Measurements from ENCODE around the gene VEPH1. TPM values are rescaled to one million over a fixed set of nuclear protein-coding genes. Genes with fewer than 3 reads are reported as not detected.

VEPH1 gene
- total RNA-seq, 2 donors from 2014 or later = 15.0 to 30.0 TPM

DNA sequence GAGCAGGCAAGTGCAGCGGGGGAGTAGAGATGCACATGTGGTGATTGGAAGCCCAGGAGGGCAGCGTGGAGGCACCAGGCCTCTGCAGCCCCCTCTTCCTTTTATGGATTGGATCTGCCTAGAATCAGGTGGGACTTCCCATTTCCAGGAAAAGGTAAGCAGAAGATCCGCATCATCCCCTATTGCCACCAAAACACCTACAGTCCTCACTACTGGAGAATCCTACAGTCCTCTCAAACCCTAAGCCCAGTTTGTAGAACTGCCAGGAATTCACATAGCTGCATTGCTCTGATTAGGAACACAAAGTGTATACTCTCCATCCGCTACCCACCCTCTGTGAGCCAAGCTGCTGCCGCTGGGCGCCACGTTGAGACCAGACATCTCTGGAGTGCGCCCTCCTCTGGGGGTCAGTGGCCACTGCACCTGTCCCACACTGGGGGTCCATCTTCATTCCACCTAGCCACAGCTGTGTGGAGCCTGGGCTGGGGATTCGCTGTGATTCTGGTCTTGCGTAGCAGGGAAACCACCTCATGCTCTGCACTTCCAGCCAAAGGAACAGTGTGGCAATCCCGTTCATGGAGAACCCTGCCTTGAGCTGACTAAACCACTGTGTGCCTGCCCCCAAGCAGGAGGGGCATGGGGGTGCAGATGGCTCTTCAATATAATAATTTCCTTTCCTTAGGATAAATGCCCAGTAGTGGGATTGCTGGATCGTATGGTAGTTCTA lies 155.5 kb downstream of the VEPH1 start:
- WGBS, 2 donors = 87 to 88% methylated on average over 11 to 12 of the region's 12 CpGs
- no peaks in the 10 kb centered on the region for H3K9me3 ChIP-seq
- H3K4me1 ChIP-seq = no peaks in the 10 kb centered on the region
- H3K36me3 ChIP-seq (replicated peaks in 1 of 2; ENCODE audit: insufficient read depth in 1 of 2, low read depth in 2 of 2) = no peaks in the 10 kb centered on the region
- no peak overlapping the region for H3K4me3 ChIP-seq
- no peak for TF ChIP-seq POLR2A (IDR thresholded peaks at IDR 0.05)
- TF ChIP-seq, protein P1, sequence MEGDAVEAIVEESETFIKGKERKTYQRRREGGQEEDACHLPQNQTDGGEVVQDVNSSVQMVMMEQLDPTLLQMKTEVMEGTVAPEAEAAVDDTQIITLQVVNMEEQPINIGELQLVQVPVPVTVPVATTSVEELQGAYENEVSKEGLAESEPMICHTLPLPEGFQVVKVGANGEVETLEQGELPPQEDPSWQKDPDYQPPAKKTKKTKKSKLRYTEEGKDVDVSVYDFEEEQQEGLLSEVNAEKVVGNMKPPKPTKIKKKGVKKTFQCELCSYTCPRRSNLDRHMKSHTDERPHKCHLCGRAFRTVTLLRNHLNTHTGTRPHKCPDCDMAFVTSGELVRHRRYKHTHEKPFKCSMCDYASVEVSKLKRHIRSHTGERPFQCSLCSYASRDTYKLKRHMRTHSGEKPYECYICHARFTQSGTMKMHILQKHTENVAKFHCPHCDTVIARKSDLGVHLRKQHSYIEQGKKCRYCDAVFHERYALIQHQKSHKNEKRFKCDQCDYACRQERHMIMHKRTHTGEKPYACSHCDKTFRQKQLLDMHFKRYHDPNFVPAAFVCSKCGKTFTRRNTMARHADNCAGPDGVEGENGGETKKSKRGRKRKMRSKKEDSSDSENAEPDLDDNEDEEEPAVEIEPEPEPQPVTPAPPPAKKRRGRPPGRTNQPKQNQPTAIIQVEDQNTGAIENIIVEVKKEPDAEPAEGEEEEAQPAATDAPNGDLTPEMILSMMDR (IDR thresholded peaks at IDR 0.05) = peak in 1 of 7 experiments; percentile 4
- H3K27me3 ChIP-seq = no peaks in the 10 kb centered on the region
- intact Hi-C loops (cut with DNase I) = no loop called here
- ATAC-seq (no peak), DNase-seq (no peak)
- H3K27ac ChIP-seq = no peak overlapping the region

DNA sequence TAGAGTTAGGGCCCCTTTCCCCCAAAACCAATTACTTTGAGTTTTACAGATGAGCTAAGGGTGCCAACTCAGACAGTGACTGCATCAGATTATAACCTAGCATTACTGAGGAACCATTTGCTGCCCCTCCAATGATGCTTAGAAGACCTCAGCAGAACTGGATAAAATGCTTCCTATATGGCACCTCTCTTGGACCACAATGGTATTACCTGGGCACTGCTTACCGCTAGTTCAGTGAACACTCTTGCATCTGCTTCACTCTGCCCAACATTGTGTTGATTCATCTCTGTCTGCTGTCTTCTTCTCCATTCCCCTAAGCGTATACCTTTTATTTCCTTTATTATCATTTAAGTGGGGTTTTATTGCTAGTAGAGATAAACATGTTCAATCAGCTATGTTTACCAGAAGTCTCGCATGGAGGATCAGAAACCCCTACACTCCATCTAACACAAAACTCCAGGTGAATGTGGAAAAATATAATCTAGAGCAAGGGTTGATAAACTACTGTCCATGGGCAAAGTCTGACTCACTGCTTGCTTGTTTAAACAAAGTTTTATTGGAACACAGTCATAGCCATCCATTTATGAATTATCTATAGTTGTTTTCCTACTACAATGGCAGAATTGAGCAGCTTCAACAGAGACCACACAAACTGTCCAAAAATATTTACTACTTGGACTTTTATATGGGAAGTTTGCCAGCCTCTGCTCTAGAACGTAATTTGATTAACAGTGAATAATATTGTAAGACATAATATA lies 166.8 kb downstream of the VEPH1 start:
- Histone ChIP-seq H3K4me3 (no peak overlapping the region), H3K4me1 (no peaks in the 10 kb centered on the region), H3K36me3 (replicated peaks in 1 of 2; ENCODE audit: insufficient read depth in 1 of 2, low read depth in 2 of 2) (no peaks in the 10 kb centered on the region), H3K9me3 (no peaks in the 10 kb centered on the region), H3K27ac (no peak overlapping the region), H3K27me3 (no peaks in the 10 kb centered on the region)
- ATAC-seq (no peak), DNase-seq (no peak)
- 88 to 91% methylated on average over 4 of the region's 4 CpGs for WGBS, 2 donors
- intact Hi-C loops (cut with DNase I) = no loop called here
- TF ChIP-seq, protein P1 (IDR thresholded peaks at IDR 0.05) = no peak
- TF ChIP-seq POLR2A (IDR thresholded peaks at IDR 0.05) = no peak

DNA sequence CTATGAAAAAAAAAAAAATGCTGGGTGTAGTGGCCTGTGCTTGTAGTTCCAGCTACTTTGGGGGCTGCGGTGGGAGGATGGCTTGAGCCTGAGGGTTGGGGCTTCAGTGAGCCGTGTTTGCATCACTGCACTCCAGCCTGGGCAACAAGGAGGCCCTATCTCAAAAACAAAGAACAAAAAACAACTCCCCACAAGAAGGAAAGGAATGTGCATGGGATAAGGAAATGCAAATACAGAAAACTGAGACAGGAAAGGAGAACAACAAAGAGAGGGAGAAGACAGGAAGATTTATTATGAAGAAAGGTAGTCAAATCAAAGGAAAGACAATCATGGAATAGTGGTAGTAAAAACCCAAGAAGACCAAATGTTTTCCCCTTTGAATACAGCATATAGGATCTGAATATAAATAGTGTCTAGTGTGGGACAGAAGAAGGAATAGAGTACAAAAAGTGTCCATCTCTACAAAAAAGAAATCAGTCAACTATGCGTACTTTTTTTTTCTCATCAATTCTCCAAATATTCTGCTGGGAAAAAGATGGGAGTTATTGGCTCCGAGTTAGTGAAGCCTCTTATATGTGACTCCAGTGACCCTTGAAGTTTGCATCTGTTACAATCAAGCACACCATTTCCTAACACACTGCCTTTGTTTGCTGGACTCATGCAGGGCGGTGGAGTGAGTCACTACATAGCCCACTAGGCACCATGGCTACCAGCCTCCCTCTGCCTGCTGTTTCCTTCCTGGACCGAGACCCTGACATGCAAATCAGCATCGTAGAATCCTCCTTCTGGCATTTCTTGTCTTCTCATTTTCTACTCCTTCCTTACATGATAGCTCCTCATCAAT lies 167.8 kb downstream of the VEPH1 start:
- H3K36me3 ChIP-seq (replicated peaks in 1 of 2; ENCODE audit: insufficient read depth in 1 of 2, low read depth in 2 of 2) = no peaks in the 10 kb centered on the region
- ATAC-seq = no peak
- intact Hi-C loops (cut with DNase I) = no loop called here
- no peak for TF ChIP-seq POLR2A (IDR thresholded peaks at IDR 0.05)
- TF ChIP-seq, protein P1 (IDR thresholded peaks at IDR 0.05) = no peak
- 85 to 92% methylated on average over 7 of the region's 7 CpGs for WGBS, 2 donors
- no peak overlapping the region for H3K4me3 ChIP-seq
- H3K9me3 ChIP-seq = no peaks in the 10 kb centered on the region
- DNase-seq = no peak
- H3K4me1 ChIP-seq = no peaks in the 10 kb centered on the region
- H3K27ac ChIP-seq = no peak overlapping the region
- no peaks in the 10 kb centered on the region for H3K27me3 ChIP-seq

DNA sequence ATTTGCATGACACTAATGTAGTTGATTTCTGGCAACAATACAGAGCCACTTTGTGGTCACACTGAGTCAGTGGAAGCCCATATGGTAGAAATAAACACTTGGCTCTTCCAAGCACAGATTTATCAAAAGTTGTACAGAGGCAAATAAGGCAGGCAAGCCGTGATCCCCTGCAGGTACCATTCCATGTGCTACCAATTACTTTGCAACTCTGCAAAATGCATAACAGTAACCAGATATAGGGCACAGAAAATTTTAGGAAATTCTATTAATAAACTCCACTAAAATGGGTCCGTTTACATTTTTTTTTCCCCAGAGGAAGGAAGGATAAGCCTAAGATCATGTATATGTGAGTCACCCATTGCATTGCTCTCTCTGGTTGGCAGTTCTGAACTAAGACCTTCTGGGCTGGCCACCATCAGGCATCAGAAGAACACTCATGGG lies 169.6 kb downstream of the VEPH1 start:
- intact Hi-C loops (cut with DNase I) = no loop called here
- Histone ChIP-seq H3K4me1 (no peaks in the 10 kb centered on the region), H3K27ac (no peak overlapping the region), H3K36me3 (replicated peaks in 1 of 2; ENCODE audit: insufficient read depth in 1 of 2, low read depth in 2 of 2) (no peaks in the 10 kb centered on the region), H3K4me3 (no peak overlapping the region), H3K9me3 (no peaks in the 10 kb centered on the region), H3K27me3 (no peaks in the 10 kb centered on the region)
- no peak for TF ChIP-seq POLR2A (IDR thresholded peaks at IDR 0.05)
- TF ChIP-seq, protein P1 (IDR thresholded peaks at IDR 0.05) = no peak
- DNase-seq (no peak), ATAC-seq (no peak)
- 67 to 81% methylated on average over 2 of the region's 2 CpGs for WGBS, 2 donors

Measured in body of pancreas (tissue), 4 donors.